Thoracic aorta endothelial cell (primary cell): Measurements from ENCODE around the gene RAD23A. TPM values are rescaled to one million over a fixed set of nuclear protein-coding genes. Genes with fewer than 3 reads are reported as not detected.

Source experiments
- small RNA-seq: library from RNA; depleted of rRNA; stranded (forward); fragments of <200 nt; gene quantifications from one replicate; pipeline ENCODE3, GENCODE V24; 2012
- total RNA-seq: library from RNA; depleted of rRNA; stranded (reverse); fragments of >200 nt; gene quantifications from 2 replicates; pipeline ENCODE4 v1.2.3, GENCODE V29; 2012

The RAD23A gene
- total RNA-seq = 80.7 and 103 TPM in 2 replicates

GRCh38 chr19:12945479-12946091, at the start of gene RAD23A:
Gene RAD23A (plus strand): TSS chr19:12945862. CDS start chr19:12945949, 87 bp downstream.

GRCh38 chr19:12933287-12934072, 12.2 kb upstream of the RAD23A start, which contains the start of gene FARSA:
Gene FARSA (minus strand): TSS chr19:12933711. CDS start chr19:12933696, 15 bp downstream.

GRCh38 chr19:12937927-12938778, 7.5 kb upstream of the RAD23A start, which contains the start of gene CALR:
Gene CALR (plus strand): TSS chr19:12938609. CDS start chr19:12938680, 71 bp downstream.

GRCh38 chr19:12956446-12957388, 11.1 kb downstream of the RAD23A start, which contains the start of gene GADD45GIP1:
Gene GADD45GIP1 (minus strand): TSS chr19:12957223. CDS start chr19:12957212, 11 bp downstream.

GRCh38 chr19:12969292-12969988, 23.8 kb downstream of the RAD23A start, which contains the start of gene DAND5:
Gene DAND5 (plus strand): TSS chr19:12969576. CDS start chr19:12969661, 85 bp downstream.

GRCh38 chr19:12994701-12995595, 49.3 kb downstream of the RAD23A start, which contains the start of gene NFIX:
Gene NFIX (plus strand): TSS chr19:12995475. CDS start chr19:12995838, 363 bp downstream.

Small RNAs within 50 kb of the gene (small RNA-seq; reads per million reads assigned to genes)
- gene MIR5695 = not detected
- 0.98 reads per million, percentile 18 among the genes with 10 or more reads in this experiment for gene MIR6515

Other genes starting within 250 kb of the RAD23A start
- 11.3 and 12.9 TPM in 2 replicates for gene FBXW9, start 249.2 kb upstream of the RAD23A start, total RNA-seq
- 37.1 and 43.5 TPM in 2 replicates for gene TNPO2, start 221.9 kb upstream of the RAD23A start, total RNA-seq
- gene TRIR, start 211.2 kb upstream of the RAD23A start, total RNA-seq = 139 and 174 TPM in 2 replicates
- gene GET3, start 208.4 kb upstream of the RAD23A start, total RNA-seq = 70.3 and 81.7 TPM in 2 replicates
- gene BEST2, start 194.1 kb upstream of the RAD23A start, total RNA-seq = not detected in 2 replicates
- gene HOOK2, start 170.3 kb upstream of the RAD23A start, total RNA-seq = 8.4 and 8.8 TPM in 2 replicates
- 36.0 and 37.8 TPM in 2 replicates for gene JUNB, start 154.4 kb upstream of the RAD23A start, total RNA-seq
- gene PRDX2, start 144.1 kb upstream of the RAD23A start, total RNA-seq = 192 and 196 TPM in 2 replicates
- 0.53 TPM in 1 of 2 replicates, not detected in the other for gene THSD8, start 143.8 kb upstream of the RAD23A start, total RNA-seq
- gene RNASEH2A, start 139.3 kb upstream of the RAD23A start, total RNA-seq = 30.5 and 31.0 TPM in 2 replicates
- not detected in 2 replicates for gene RTBDN, start 111.3 kb upstream of the RAD23A start, total RNA-seq
- gene MAST1, start 107.3 kb upstream of the RAD23A start, total RNA-seq = 0.22 and 0.53 TPM in 2 replicates
- 12.1 and 20.0 TPM in 2 replicates for gene DNASE2, start 64.4 kb upstream of the RAD23A start, total RNA-seq
- gene KLF1, start 58.7 kb upstream of the RAD23A start, total RNA-seq = not detected in 2 replicates
- gene GCDH, start 54.7 kb upstream of the RAD23A start, total RNA-seq = 29.9 and 38.1 TPM in 2 replicates
- 0.07 TPM in 1 of 2 replicates, not detected in the other for gene SYCE2, start 26.6 kb upstream of the RAD23A start, total RNA-seq
- gene FARSA, start 12.2 kb upstream of the RAD23A start, total RNA-seq = 61.8 and 67.1 TPM in 2 replicates
- 1,763 and 1,853 TPM in 2 replicates for gene CALR, start 7.3 kb upstream of the RAD23A start, total RNA-seq
- gene GADD45GIP1, start 11.4 kb downstream of the RAD23A start, total RNA-seq = 30.1 and 32.4 TPM in 2 replicates
- not detected in 2 replicates for gene DAND5, start 23.7 kb downstream of the RAD23A start, total RNA-seq
- 34.7 and 36.3 TPM in 2 replicates for gene NFIX, start 49.6 kb downstream of the RAD23A start, total RNA-seq
- gene LYL1, start 157.0 kb downstream of the RAD23A start, total RNA-seq = 50.1 and 52.8 TPM in 2 replicates
- gene TRMT1, start 170.9 kb downstream of the RAD23A start, total RNA-seq = 35.6 and 36.4 TPM in 2 replicates
- gene NACC1, start 172.4 kb downstream of the RAD23A start, total RNA-seq = 66.6 and 89.4 TPM in 2 replicates
- 67.8 and 70.6 TPM in 2 replicates for gene STX10, start 204.5 kb downstream of the RAD23A start, total RNA-seq
- 36.2 and 45.2 TPM in 2 replicates for gene IER2, start 204.5 kb downstream of the RAD23A start, total RNA-seq